ENCODE data around the gene CYP19A1. TPM values are rescaled to one million over a fixed set of nuclear protein-coding genes. Genes with fewer than 3 reads are reported as not detected.

The CYP19A1 gene
- total RNA-seq, 1 donor from 2014 or later = not detected

DNA sequence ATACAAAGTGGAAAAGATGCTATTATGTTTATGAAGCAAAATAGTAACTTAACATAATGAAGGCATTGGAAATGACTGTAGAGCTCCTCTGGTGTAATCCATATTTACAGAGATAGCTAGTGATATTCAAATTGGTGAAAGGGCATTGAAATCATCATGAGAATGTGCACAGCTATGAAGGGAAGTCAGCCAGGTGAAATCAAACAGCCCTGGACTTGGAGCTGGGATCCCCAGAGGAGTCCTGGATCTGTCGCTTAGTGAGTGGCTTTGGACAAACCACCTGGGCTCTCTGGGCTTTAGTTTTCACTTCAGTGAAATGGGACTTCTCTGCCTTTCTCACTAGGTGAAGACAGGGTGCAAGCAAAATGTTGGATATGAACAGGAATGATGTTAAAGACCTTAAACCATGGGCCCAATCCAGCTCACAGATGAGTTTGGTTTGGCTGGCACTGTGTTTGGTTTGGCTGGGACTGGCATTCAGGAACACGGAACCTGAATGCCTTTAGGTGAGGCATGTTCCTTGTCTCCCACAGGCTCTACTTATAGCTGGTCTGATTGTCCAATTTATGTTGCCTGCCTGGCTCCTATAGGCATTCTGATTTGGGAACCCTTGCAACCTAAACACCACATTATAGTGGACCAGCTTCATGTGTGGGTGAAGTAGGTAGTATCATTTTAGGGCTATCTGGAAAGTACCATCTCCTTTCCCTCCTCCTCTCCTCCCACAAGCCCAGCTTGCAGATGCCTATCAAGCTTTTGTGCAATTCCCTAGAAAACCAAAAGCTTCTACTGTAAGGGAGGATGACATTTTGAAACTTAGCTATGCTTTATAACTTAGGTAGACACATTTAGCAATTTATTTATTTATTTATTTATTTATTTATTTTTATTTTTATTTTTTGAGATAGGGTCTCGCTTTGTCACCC, 133.1 kb downstream of the CYP19A1 start:
- TF ChIP-seq, protein P1, sequence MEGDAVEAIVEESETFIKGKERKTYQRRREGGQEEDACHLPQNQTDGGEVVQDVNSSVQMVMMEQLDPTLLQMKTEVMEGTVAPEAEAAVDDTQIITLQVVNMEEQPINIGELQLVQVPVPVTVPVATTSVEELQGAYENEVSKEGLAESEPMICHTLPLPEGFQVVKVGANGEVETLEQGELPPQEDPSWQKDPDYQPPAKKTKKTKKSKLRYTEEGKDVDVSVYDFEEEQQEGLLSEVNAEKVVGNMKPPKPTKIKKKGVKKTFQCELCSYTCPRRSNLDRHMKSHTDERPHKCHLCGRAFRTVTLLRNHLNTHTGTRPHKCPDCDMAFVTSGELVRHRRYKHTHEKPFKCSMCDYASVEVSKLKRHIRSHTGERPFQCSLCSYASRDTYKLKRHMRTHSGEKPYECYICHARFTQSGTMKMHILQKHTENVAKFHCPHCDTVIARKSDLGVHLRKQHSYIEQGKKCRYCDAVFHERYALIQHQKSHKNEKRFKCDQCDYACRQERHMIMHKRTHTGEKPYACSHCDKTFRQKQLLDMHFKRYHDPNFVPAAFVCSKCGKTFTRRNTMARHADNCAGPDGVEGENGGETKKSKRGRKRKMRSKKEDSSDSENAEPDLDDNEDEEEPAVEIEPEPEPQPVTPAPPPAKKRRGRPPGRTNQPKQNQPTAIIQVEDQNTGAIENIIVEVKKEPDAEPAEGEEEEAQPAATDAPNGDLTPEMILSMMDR (IDR thresholded peaks at IDR 0.05) = no peak
- DNase-seq (ENCODE audit: low spot score) = no peak
- no peak overlapping the region for H3K27ac Mint-ChIP-seq (ENCODE audit: unreplicated experiment)
- H3K4me1 Mint-ChIP-seq (ENCODE audit: low read depth) = no peaks in the 10 kb centered on the region
- no peaks in the 10 kb centered on the region for H3K9me3 Mint-ChIP-seq (ENCODE audit: low read depth)
- H3K36me3 Mint-ChIP-seq (ENCODE audit: low read depth) = no peaks in the 10 kb centered on the region
- peaks cover 15% of the 10 kb centered on the region for H3K27me3 Mint-ChIP-seq (ENCODE audit: low read depth)
- H3K4me3 Mint-ChIP-seq (ENCODE audit: unreplicated experiment) = no peak overlapping the region

DNA sequence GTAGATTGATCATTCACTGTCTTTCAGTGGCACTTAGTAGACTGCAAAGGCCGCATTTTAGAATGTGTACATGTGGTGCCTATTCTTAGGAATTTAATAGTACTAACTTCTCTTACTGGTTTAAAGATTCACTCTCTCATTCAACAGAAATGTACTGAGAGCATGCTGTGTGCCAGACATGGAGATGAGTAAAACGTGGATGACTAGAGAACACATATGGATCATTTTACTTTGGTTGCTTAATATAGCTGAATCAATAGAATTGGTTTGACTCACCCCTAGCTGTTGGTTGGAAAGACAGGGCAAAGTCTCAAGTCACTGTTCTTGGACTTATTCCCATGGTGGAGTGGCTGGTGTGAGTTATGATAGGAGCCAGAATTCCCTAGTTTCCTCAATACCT, 134.6 kb downstream of the CYP19A1 start:
- Mint-ChIP-seq H3K9me3 (ENCODE audit: low read depth) (no peaks in the 10 kb centered on the region), H3K4me3 (ENCODE audit: unreplicated experiment) (no peak overlapping the region), H3K27ac (ENCODE audit: unreplicated experiment) (no peak overlapping the region), H3K36me3 (ENCODE audit: low read depth) (no peaks in the 10 kb centered on the region), H3K4me1 (ENCODE audit: low read depth) (no peaks in the 10 kb centered on the region), H3K27me3 (ENCODE audit: low read depth) (peaks cover 15% of the 10 kb centered on the region)
- TF ChIP-seq, protein P1 (IDR thresholded peaks at IDR 0.05) = no peak
- DNase-seq (ENCODE audit: low spot score) = no peak

DNA sequence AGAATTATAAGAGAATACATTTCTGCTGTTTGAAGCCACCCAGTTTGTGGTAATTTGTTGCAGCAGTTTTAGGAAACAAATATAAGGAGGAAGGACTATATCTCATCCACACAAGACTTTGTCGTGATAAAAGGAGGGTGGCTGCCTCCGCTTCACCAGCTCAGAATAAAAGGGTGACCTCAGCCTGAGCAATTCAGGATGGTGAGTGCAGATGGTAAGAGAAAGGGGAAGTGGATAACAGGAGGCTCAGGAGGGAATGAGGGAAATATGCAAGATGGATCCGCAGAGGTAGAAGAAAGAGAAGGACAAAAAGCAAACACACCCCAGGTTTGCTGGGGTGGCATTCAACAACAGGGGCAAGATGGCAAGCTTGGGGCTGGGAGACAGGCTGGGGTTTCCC, 135.6 kb downstream of the CYP19A1 start:
- H3K27me3 Mint-ChIP-seq (ENCODE audit: low read depth) = peaks cover 17% of the 10 kb centered on the region

DNA sequence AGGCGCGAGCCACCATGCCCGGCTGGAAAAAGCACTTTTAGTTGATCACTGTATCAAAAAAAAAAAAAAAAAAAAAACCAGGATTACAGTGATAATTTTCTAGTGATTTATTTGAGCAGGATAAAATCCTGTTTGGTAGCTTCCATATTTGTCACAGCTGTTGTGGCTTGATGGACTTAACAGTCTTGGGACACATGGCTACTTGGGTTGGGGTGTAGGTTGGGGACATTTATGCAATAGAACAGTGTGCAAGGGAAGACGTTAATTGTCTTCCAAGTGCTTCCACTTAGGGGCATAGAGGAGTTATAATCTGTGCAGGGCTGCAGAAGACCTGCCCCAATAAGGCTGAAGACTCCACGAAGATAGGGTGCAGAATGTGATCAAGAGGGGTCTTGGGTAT, 136.8 kb downstream of the CYP19A1 start:
- no peaks in the 10 kb centered on the region for H3K9me3 Mint-ChIP-seq (ENCODE audit: low read depth)

More for the DNA sequence above, 135.6 kb downstream of the CYP19A1 start:
- H3K4me1 Mint-ChIP-seq (ENCODE audit: low read depth) = no peaks in the 10 kb centered on the region
- DNase-seq (ENCODE audit: low spot score) = no peak
- H3K9me3 Mint-ChIP-seq (ENCODE audit: low read depth) = no peaks in the 10 kb centered on the region
- TF ChIP-seq, protein P1 (IDR thresholded peaks at IDR 0.05) = no peak
- H3K36me3 Mint-ChIP-seq (ENCODE audit: low read depth) = no peaks in the 10 kb centered on the region
- no peak overlapping the region for H3K27ac Mint-ChIP-seq (ENCODE audit: unreplicated experiment)
- H3K4me3 Mint-ChIP-seq (ENCODE audit: unreplicated experiment) = no peak overlapping the region

DNA sequence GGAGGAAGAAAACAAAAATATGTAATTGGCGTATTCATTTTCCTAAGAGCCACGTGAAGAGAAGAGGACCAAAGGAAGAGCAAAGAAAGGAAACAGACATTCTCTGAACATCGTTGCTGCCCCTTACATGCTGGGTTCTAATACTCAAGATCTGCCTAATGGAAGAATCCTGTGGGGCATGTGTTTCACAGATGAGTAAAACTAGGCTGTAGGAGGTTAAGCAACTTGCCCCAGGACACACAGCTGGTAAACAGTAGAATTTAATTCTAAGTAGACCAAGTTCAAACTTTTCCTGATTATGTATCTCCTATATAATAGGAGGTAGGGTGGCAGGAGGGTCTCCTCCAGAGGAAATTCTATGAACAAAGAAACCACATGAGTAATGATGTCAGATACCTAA, 137.6 kb downstream of the CYP19A1 start:
- H3K9me3 Mint-ChIP-seq (ENCODE audit: low read depth) = no peaks in the 10 kb centered on the region
- no peak overlapping the region for H3K27ac Mint-ChIP-seq (ENCODE audit: unreplicated experiment)
- DNase-seq (ENCODE audit: low spot score) = no peak
- H3K4me1 Mint-ChIP-seq (ENCODE audit: low read depth) = no peaks in the 10 kb centered on the region
- H3K4me3 Mint-ChIP-seq (ENCODE audit: unreplicated experiment) = no peak overlapping the region
- H3K36me3 Mint-ChIP-seq (ENCODE audit: low read depth) = no peaks in the 10 kb centered on the region
- peaks cover 7% of the 10 kb centered on the region for H3K27me3 Mint-ChIP-seq (ENCODE audit: low read depth)
- TF ChIP-seq, protein P1 (IDR thresholded peaks at IDR 0.05) = no peak

More for the DNA sequence above, 136.8 kb downstream of the CYP19A1 start:
- no peak for DNase-seq (ENCODE audit: low spot score)
- Mint-ChIP-seq H3K27ac (ENCODE audit: unreplicated experiment) (no peak overlapping the region), H3K27me3 (ENCODE audit: low read depth) (peaks cover 11% of the 10 kb centered on the region), H3K4me1 (ENCODE audit: low read depth) (no peaks in the 10 kb centered on the region), H3K4me3 (ENCODE audit: unreplicated experiment) (no peak overlapping the region), H3K36me3 (ENCODE audit: low read depth) (no peaks in the 10 kb centered on the region)
- TF ChIP-seq, protein P1 (IDR thresholded peaks at IDR 0.05) = no peak

Data from chondrocyte (in vitro differentiated cells).